A549 (cell line): ENCODE data around the gene CD47.

Source experiments
- CTCF ChIP-seq: fragments of >200 bp; sonication (Bioruptor Twin); formaldehyde crosslinking; IDR thresholded peaks from 3 replicates; pipeline ENCODE4 v1.5.1; 2016
- MAFK ChIP-seq: fragments of 450-650 bp; IDR thresholded peaks from 2 replicates; pipeline ENCODE4 v1.6.1; 2014; ENCODE audit not compliant: partially characterized antibody
- POLR2A ChIP-seq: IDR thresholded peaks from 2 replicates; pipeline ENCODE4 v1.6.1; 2012; ENCODE audit warnings: mild to moderate bottlenecking, low read length
- ZC3H11A ChIP-seq: fragments of 450-650 bp; IDR thresholded peaks from 2 replicates; pipeline ENCODE4 v1.6.1; 2014; ENCODE audit warnings: antibody characterized with exemption, mild to moderate bottlenecking

- no peak for TF ChIP-seq CTCF
- TF ChIP-seq ZC3H11A: no peak
- no peak for TF ChIP-seq MAFK
- no peak for TF ChIP-seq POLR2A
Observed at GRCh38 chr3:108073764-108074431, 16.9 kb downstream of the CD47 start.
